Middle frontal gyrus (tissue), 1 donor: ENCODE results near the gene CWF19L2.
"Not testable (repeated sequence)": the region's sequence is repeated elsewhere in the genome, so short reads cannot be mapped to it uniquely, and the experiment has no call there.

Experiments
- DNase-seq: peaks from one replicate; pipeline ENCODE4 v3.0.0-alpha.2; 2015; ENCODE audit warnings: low spot score; ENCODE audit errors: extremely low spot score

CWF19L2 gene

GRCh38 chr11:107439586-107440167 is 17.9 kb downstream of the CWF19L2 start:
- no peak for DNase-seq

DNA sequence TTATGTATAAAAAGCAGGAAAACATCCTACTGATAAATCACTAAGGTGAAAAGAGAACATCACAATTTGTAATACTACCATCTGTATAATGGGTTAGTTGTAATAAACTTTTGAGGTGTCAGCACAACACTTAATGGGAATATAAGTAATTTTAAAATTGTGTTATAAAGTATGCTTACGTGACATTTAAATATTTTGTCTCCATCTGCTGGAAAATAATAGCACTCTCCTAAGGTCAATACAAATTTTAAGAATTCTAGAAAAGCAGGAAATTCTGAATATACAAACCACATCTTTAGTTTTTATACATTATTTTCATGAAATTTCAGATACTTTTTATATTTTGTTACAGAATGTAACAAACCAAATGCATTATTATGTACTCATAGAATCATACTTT is 19.5 kb downstream of the CWF19L2 start:
- no peak for DNase-seq

DNA sequence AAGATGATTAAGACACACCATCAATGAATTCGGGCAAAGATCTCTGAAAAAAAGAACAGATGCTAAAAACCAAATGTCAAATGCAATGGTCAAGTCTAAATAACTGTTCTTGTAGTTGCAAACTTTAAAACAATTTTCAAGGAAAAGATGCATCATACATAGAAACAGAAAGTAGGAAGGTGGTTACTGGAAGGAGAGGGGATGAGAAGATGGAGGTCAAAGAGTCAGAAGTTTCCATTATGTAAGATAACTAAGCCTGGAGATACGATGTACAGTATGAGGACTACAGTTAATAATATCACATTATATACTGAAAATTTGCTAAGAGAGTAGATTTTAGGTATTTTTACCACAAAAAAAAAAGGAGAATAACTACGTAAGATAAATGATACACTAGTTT is 27.1 kb downstream of the CWF19L2 start:
- DNase-seq: no peak

DNA sequence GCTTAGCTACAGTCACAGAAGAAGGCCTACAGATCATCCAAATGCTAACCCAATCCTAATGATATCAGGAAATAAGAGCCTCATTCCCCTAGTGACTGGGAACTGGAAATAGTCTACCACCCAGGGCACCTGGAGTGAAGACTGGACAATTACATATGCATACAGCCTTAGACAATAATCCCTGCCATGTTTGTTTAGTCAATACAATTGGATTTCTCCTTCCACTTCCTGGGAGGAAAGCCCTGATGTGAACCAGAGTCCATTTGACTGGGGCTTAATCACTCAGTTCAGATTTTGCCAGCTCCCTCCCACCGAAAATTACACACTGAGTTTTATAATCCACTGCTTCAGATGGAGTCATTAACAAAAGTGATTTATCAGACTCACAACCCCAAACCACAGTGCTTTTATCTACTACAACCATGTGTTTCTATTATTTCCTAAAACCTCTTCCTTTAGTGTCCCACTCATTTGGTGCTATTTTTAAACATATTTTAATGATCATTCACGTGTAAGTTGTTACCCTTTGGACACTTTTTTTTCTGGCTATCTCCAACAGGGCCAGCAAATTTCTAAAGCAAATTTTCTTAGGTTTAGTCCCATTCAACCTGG is 29.9 kb downstream of the CWF19L2 start:
- DNase-seq: no peak

DNA sequence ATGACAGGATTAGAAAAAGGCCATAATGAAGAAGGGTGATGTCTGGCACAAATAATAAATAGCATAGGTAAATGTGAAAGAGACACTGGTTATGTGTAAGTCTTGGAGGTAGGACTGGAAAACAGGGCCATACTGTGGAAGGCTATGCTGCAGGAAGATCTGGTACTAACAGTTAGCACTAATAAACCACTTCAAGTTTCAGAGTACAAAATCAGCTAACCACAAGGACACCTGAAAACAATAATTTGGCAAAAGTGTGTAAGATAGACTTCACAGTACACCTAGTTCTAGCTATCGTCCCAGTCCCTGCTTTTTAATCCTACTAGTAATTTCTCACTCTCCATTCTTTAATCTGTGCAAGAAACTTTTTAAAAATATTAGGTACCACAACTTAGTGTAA is 44.3 kb downstream of the CWF19L2 start:
- no peak for DNase-seq

GRCh38 chr11:107408762-107409211 is 48.8 kb downstream of the CWF19L2 start:
- no peak for DNase-seq

DNA sequence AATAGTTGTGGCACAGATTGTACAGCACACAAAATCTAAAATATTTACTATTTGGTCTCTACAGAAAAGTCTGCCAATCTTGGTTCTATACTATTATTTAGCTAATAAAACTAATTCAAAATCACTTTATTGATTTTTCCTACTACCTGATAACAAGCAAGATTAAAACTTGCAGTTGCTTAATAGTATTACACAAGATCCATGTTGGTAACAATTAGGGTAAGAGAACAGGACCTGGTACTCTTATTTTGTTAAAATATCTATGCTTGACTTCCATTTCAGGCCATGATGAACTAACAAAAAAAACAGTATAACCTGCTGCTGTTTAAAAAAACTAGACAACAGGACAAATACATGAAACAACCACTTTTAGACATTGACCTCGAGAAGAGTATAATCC is 52.4 kb downstream of the CWF19L2 start:
- no peak for DNase-seq

DNA sequence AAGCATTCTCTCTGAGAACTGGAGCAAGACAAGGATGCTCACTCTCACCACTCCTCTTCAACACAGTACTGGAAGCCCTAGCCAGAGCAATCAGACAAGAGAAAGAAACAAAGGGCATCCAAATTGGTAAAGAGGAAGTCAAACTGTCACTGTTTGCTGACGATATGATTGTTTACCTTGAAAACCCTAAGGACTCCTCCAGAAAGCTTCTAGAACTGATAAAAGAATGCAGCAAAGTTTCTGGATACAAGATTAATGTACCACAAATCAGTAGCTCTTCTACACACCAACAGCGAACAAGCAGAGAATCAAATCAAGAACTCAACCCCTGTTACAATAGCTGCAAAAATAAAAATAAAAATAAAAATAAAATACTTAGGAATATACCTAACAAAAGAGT is 56.5 kb downstream of the CWF19L2 start:
- not testable (repeated sequence) for DNase-seq

- DNase-seq: no peak
Observed at GRCh38 chr11:107397357-107397756, 60.3 kb downstream of the CWF19L2 start.

- DNase-seq: no peak
Observed at GRCh38 chr11:107392611-107393010, 65.0 kb downstream of the CWF19L2 start.

- not testable (repeated sequence) for DNase-seq
Observed at GRCh38 chr11:107390701-107391100, 66.9 kb downstream of the CWF19L2 start.

DNA sequence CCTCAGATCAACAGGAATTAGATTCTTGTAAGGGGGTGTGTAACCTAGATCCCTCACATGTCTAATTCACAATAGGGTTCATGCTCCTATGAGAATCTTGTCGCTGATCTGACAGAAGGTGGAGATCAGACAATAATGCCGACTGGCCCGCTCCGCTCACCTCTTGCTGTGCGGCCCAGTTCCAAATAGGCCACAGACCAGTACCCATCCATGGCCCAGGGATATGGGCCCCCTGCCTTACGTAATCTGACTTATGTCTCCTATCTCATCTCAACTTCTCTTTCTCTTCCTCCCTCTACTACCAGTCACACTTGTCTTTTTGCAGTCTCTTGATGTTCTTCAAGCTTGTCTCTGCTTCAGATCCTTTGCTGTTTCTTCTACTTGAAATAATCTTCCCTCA is 70.0 kb downstream of the CWF19L2 start:
- DNase-seq: no peak

GRCh38 chr11:107385361-107385981 is 72.2 kb downstream of the CWF19L2 start:
- DNase-seq: no peak

GRCh38 chr11:107384144-107384852 is 73.3 kb downstream of the CWF19L2 start:
- no peak for DNase-seq

GRCh38 chr11:107372439-107372838 is 85.2 kb downstream of the CWF19L2 start:
- DNase-seq: no peak

DNA sequence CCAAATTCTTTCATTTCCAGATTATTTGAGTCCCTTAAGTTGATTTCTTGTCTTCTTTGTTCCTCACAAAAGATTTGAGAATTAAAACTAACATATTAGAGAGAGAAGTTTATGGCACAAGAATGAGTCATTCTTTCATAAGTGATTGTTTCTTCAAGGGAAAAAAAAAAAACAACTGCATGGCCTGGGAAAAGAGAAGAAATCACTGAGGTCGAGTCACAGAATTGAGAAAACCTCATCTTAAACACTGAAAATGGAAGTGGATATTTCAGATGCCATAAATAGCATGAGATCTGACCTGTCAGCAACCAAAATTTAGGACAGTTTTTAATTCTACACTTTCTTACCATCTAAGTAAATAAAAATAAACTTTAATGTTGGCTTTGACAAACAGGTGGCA is 87.2 kb downstream of the CWF19L2 start:
- no peak for DNase-seq

GRCh38 chr11:107359701-107360100 is 97.9 kb downstream of the CWF19L2 start:
- DNase-seq: no peak

DNA sequence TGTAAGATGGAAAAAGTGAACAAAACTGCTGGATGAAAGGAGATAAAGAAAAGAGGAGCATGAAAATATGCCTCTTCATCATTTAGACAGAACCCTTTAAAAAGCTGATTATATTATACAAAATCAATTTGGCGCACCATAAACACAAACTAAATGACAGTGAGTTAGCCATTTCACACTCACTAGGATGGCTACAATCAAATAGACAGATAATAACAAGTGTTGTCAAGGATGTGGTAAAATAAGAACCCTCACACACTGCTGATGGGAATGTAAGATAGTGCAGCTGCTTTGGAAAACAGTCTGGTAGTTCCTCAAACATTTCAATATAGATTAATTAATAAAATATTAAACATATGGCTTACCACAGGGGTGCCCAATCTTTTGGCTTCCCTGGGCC is 99.7 kb downstream of the CWF19L2 start:
- DNase-seq: no peak

DNA sequence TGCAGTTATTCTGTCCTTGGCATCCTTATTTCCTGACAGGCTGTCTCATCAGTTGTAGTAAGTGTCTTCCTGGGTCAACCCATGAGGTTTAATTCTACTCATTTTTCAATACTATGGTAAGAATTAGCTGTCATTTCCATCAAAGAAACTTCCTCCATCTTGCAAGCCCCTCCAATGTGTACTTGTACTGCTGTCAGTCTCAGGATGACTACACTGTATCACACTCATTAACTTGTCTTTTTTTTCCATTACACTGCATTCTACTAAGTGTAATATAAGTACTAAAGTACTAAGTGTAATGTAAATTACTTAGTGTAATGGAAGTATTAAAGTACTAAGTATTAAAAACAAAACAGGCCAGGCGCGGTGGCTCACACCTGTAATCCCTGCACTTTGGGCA is 102.8 kb downstream of the CWF19L2 start:
- DNase-seq: no peak

DNA sequence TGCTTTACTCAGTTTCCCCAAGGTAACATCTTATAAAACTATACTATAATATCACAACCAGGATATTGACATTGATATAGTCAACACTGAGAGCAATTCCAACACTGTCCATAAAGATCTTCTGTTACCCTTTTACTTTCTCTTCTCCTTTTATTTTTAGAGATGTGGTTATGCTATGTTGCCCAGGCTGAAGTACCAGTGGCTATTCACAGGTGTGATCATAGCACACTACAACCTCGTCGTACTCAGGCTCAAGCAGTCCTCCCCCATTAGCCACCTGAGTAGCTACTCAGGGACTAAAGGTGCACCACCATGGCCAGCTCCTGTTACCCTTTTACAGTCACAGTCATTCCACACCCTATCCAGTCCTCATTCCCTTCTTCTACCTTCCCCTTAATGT is 119.7 kb downstream of the CWF19L2 start:
- no peak for DNase-seq

- DNase-seq: no peak
Observed at GRCh38 chr11:107331728-107332127, 125.9 kb downstream of the CWF19L2 start.

DNA sequence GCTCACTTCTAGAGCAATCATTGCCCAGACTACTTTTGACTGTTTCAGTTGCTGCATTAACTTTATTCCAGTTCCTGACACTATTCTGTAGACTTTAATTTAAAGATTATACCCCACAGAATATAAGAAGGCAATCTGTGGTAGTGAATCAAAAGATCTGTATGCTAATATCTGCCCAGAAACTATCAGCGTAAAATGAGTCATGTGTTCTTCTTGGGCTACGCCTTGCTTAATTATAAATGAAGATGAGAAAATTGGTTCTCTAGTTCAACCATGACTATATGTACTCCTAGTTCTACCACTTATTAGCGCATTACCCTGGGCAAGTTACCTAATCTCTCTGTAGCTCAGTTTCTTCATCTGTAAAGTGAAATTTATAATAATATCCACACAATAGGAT is 128.5 kb downstream of the CWF19L2 start:
- no peak for DNase-seq
